Measurements from ENCODE around the gene HSH2D.
"Not testable (repeated sequence)": the region's sequence is repeated elsewhere in the genome, so short reads cannot be mapped to it uniquely, and the experiment has no call there.

The HSH2D gene, protein sequence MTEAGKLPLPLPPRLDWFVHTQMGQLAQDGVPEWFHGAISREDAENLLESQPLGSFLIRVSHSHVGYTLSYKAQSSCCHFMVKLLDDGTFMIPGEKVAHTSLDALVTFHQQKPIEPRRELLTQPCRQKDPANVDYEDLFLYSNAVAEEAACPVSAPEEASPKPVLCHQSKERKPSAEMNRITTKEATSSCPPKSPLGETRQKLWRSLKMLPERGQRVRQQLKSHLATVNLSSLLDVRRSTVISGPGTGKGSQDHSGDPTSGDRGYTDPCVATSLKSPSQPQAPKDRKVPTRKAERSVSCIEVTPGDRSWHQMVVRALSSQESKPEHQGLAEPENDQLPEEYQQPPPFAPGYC

DNA sequence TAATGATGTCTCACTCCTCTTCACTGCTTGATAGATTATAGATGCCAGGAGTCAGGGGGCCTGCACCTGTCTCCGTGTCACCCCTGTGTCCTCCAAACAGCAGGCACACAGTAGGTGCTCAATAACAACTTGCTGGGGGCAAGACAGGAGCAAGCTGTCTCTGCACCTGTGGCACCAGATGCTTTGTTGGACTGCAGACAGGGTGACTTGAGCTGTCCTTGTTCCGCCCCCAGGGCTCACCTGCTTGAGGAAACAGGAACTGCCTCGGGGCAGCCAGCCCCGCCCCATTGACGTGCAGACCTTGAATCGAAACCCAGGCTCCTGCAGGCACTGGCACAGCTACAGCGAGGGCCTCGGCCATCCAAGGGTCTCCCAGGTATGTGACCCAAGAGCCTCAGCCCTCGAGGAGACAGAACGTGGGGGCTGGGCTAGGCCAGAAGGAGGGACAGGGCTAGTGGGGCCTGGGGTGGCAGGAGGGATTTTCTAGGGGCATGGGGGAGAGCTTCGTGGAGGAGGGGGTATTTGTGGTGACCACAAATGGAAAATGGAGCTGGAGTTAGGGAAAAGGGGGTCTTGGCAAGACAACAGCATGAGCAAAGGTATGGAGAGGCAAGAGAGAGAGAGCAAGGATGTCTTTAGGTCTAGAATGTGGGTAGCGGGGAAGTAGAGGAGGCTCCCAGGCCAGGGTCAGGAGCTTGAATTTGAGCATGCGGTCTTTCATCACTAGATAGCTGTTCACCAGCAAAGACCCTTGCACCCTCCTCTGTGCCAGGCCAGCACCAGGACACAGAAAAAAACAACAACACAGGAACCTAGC, at the start of gene HSH2D:
HSH2D (plus strand) TSS at position 287 of the 817 bp plus-strand sequence. CDS start 5,066 bp downstream, outside the sequence.
- DNase-seq (ENCODE audit: low read depth) = no peak

DNA sequence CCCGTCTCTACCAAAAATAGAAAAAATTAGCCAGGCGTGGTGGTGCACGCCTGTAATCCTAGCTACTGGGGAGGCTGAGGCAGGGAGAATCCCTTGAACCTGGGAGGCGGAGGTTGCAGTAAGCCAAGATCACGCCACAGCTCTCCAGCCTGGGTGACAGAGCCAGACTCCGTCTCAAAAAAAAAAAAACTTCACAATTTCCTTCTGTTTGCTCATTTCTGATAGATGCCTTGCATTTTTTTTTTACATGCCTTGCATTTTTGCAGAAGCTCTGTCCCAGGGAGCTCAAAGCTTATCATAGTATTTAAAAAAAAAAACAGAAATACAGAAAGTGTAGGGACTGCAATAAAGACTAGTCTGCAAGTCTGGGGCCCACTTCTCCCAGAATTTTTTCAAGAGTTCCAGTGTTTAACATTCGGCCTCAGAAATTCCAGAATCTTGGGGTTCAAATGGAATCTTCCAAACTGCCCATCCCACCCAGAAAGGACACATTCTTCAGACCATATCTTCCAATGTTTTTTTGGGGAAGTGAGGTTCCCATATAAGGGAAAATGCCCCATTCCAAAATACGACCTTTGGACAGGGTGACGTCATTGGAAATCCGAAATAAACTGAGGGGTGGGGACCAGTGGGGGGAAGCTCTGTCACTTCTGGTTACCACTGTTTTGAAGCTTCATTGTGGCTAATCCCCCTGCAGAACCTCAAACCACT, 49.0 kb upstream of the HSH2D start:
- no peak for DNase-seq (ENCODE audit: low read depth)

DNA sequence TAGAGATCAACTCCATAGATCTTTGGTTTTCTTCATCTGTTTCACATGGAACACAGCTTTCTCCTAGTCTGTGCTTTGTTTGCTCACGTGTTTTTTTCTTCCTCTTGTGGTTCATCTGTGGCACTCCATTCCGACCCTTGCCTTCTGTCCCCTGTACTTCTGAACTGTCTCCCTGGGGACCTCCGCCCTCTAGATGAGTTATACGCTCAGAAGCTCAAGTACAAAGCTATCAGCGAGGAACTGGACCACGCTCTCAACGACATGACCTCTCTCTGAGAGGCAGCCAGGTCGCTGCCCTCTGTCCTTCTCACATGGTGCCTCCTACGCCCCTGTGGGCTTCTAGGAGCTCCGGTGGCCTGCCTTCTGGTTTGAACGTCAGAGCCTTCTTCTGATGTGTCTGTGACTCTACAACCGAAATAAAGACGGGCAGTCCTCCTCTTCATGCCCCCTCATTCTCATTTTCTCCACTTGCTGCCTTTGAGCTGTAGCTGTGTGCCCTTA, 48.4 kb upstream of the HSH2D start:
- DNase-seq (ENCODE audit: low read depth) = no peak

DNA sequence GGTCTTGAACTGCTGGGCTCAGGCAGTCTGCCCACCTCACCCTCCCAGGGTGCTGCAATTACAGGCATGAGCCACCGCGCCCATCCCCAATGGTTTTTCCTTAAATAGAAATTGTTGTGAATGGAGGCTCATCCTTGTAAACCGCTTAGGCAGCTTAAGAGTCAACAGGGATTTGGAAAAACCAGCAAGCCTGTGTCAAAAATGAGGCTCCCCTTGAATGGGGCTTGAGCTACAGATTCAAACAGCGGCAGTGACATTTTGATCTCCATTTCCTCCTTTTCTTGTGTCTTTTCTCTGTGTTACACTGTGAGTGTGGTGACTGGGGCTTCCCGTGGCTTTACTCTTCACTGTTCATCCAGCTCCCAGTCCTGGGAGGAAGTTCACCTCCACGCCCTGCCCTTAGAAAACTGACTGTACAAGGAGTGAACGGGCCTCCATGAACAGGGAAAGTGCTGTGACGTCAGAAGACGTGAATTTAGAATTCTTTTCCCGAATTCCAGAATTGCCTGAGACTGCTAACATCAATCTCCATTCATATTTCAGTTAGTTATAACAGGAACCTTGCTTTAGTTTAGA, 47.1 kb upstream of the HSH2D start:
- DNase-seq (ENCODE audit: low read depth) = no peak

DNA sequence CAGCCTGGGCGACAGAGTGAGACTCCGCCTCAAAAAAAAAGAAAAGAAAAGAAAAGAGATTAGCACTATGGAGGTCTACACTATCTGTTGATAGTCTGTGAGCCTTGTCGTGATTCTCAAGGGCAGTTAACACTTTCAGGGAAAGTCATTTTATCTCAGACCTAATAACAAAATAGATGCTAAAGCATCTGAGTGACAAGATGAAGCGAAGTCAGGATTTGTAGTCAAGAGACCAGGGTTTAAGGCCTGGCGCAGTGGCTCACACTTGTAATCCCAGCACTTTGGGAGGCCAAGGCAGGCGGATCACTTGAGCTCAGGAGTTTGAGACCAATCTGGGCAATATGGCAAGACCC, 45.1 kb upstream of the HSH2D start:
- no peak for DNase-seq (ENCODE audit: low read depth)

DNA sequence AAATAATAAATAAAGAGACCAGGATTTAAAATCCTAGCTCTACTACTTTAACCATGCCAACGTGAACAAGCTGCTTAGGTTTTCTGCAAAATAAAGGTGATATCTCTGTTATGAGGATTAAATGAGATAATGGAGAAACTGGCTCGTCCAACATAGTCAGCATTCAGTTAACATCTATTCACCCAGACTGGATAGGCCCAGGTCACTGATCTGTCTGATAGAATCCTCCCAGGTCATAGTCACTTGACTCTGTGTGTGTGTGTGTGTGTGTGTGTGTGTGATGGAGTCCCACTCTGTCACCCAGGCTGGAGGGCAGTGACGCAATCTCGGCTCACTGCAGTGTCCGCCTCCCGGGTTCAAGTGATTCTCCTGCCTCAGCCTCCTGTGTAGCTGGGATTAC, 44.7 kb upstream of the HSH2D start:
- no peak for DNase-seq (ENCODE audit: low read depth)

DNA sequence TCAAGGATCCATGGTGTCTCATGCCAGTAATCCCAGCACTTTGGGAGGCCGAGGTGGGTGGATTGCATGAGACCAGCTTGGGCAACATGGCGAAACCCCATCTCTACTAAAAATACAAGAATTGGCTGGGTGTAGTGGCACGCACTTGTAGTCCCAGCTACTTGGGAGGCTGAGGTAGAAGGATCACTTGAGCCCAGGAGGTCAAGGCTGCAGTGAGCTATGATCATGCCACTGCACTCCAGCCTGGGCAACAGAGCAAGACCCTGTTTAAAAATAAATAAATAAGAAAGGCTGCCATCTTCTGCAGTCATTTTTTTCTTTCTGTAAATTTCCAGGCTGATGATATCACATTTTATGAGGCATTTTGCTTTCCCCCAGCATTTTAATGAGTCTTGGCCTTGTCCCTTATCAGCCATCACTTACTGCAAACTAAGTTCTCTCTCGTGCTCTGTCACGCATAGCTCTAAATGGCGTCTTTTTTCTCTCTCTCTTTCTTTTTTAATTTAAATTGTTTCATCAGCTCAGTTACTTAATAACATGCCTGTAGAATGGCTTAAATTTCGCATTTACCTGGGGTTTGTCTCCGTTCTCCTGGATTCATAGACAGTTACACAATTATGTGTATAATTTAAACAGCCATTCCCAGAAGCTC, 44.0 kb upstream of the HSH2D start:
- not testable (repeated sequence) for DNase-seq (ENCODE audit: low read depth)

DNA sequence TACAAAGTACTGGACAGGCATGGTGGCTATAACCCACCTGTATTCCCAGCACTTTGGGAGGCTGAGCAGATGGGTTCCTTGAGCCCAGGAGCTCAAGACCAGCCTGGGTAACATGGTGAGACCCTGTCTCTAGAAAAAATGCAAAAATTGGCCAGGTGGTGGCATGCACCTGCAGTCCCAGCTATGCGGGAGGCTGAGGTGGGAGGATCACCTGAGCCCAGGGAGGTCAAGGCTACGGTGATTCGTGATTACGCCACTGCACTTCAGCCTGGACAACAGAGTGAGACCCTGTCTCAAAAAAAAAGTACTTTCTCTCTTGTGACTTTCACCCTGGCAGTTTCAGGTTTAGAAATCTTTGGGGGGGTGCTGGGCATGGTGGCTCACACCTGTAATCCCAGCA, 43.0 kb upstream of the HSH2D start:
- no peak for DNase-seq (ENCODE audit: low read depth)

DNA sequence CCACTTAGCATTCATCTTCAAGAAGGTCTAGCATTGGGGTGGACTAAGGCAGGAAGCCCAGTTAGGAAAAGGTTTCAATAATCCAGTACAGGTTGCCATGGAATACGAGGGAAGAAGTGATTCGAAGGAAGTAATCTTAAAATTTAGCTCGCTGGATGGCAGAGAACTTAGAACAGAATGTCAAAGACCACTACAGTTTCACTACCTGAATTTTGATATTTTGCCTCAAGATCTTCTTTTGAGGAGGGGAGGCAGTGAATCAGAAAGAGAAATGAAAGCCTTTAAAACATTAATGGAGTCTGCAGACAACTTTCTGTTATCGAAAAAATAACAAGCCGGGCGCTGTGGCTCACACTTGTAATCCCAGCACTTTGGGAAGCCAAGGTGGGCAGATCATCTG, 38.8 kb upstream of the HSH2D start:
- DNase-seq (ENCODE audit: low read depth) = no peak

DNA sequence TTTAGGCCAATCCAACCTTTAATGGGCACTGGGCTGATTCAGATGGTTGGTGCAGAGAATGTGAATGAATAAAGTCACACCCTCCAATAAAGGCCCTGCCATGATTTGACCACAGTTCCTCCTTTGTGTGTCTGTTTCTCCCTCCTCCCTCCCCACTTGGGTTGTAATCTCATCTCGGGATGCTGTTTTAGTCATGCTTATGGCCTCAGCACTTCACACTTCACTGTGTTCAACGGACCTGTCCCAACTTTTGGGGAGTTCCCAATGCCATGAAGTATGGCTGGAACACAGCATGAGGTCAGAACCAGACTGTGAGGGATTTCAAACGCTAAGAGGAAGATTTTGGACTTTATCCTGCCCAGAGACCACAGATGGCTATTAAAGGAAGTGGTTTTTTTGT, 37.4 kb upstream of the HSH2D start:
- DNase-seq (ENCODE audit: low read depth) = peak; percentile 20

DNA sequence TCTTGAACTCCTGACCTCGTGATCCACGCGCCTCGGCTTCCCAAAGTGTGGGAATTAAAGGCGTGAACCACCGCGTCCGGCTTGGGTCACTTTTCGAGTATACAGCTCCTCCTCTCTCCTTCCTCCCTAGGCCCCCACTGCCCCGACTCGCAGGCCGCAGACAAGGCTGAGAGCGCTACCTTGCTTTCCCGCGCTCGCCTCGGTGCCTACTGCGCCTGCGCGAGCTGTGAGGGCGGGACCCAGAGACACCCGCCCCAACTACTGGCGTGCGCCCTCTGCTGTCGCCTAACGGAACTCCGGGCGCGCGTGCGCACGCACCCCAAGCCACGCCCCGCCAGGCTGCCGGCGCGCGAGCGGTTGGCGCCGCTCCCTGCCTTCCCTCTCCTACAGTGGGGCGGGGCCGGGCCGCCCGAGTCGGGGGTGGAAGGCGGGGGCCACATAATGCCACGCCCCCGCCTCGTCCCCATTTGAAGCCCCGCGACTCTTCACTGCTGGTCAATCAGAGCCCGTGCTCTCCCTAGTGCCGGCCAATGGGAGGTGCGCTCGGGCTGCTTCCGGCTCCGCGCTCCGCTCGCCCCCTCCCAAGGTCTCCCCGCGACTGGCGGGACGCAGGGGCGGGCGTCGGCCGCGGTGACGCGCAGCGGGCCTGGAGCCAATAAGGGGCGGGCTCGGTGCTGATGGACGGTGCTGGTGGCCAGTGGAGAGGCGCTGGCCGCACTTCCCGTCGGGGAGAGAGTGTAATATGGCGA, 32.2 kb upstream of the HSH2D start, which contains the start of gene RAB8A:
RAB8A (plus strand) TSS at position 730 of the 749 bp plus-strand sequence; CDS start at position 743, 13 bp downstream.
- peak; percentile 91 for DNase-seq (ENCODE audit: low read depth)

DNA sequence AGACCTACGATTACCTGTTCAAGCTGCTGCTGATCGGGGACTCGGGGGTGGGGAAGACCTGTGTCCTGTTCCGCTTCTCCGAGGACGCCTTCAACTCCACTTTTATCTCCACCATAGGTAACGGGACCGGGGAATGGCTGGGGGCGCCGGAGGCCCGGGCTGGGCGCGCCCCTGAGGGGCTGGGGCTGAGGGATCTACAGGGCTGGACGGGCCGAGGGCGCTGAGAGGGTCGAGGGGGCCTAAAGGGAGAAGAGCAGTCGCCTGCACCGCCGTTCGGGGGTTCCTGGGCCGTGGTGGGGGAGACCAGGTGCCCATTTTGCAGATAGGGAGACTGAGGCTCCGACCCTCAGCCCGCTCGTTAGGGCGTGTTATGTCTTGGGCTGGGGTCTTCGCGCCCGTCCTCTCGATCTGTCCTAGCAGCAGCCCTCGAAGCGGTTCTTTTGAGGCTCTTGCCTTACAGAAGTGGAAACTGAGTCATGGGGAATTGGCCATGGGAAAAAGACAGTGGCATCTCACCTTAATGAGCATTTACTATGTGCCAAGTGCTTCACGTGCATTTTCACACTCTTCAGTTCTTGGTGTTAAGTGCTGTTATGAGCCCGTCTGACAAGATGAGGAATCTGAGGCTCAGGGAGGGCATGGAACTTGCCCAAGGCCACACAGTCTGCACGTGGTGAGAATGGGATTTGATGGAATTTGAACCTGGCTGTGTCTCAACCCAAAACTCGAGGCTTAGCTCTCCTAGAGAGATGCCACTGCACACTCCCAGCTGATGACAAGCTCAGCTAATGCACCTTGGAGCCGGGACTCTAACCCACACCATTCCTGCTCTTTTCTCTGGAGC, 31.4 kb upstream of the HSH2D start:
- no peak for DNase-seq (ENCODE audit: low read depth)

DNA sequence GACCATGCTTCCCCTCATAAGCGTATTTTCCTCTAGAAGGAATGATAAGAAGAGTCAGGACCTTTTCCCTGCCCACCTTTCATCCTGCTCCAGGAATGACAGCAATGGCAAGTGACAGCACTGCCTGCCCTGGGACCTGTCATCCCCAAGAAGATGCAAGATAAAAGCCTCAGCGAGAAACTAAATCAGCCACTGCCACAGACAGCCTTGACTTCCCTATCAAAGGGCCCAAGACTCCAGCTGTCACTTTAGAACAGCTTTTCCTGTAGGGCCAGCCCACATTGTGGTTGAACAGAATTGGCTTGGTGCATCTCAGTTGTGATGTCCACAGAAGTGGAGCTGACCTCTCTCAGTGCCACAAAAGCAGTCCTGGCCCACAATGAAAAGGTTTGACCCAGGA, 30.7 kb upstream of the HSH2D start:
- DNase-seq (ENCODE audit: low read depth) = no peak

DNA sequence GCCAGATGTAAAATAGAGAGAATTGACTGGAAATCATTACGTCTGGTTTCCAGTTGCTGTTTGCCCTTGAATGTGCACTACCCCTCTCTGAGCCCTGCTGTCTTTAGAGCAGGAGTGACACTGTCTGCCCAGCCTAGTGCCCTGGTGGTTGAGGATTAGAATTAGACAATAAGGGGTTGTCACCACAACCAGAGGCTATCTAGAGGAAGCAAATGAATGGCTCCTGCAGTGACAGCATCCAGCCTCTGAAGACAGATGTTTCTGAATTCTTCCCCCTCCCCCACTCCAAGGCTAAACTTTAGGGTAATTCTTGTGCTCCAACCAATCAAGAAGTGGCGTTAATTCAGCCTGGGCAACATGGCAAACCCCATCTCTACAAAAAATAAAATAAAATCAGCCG, 29.8 kb upstream of the HSH2D start:
- no peak for DNase-seq (ENCODE audit: low read depth)

DNA sequence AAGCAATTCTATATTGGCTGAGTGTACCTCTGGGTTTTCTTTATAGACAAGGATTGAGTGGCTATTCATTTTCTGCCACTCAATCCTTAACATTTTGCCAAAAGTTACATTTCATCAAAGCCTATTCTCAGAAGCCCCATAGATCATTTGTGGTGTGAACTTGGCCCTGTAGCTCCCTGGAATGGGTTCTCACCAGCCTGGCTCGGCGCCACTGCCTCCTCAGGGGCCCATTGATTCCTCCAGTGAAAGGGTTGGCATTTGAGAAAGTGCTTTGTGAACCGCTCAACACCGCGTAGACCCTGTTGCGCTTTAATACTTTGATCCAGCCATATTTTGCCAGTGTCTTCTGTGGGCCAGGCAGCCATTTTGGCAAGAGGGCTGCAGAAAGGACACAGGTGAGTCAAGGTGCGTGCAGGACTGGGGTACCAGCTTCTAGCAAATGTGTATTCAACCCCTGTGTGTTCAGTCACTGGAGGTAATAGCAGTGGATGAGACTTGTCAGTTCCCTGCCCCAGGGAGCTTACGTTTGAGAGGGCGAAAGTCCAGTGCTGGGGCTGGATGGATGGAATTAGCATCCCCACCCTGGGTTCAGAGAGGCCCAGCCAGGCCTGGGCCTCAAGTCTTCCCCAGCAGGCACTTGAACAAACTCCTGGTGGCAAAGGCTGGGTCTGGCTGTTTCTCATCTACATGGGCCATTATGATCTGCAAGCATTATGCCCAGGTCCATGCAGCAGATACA, 28.0 kb upstream of the HSH2D start:
- no peak for DNase-seq (ENCODE audit: low read depth)

DNA sequence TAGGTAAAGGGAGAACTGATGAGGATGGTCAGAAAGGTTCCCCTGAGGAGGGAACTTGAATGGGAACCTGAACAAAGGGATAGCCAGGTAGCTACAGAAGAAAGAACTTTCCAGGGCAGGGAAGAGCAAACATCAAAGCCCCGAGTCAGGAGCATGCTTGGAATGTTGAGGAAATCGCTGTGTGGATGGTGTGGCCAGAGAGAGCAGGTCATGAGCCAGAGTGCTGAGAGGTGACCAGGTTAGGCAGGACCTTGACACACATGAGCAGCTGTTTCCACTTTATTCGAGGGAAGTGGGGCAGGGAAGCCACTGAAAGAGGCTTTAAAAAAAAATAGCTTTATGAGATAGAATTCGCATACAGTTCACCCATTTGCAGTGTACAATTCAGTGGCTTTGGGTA, 27.4 kb upstream of the HSH2D start:
- DNase-seq (ENCODE audit: low read depth) = no peak

DNA sequence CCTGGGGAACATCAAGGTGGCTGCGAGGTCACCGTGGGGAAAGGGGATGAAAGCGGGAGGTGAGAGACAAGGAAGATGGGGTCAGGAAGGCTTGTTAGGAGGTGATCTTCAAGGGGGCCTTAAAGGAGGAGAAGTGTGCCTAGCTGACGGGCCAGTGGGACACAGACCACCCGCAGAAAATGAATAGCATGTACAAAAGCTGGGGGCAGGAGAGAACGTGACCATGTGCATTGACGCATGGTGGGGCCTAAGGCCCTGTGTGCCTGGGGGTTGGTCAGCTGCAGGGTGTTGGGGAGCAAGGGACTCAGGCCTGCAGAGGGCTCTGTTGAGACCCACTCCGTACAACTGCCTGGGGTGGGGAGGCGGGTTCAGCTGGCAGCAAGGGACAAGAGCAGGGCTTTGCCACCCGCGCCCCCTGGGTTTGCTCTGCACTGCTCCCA, 25.9 kb upstream of the HSH2D start:
- no peak for DNase-seq (ENCODE audit: low read depth)

DNA sequence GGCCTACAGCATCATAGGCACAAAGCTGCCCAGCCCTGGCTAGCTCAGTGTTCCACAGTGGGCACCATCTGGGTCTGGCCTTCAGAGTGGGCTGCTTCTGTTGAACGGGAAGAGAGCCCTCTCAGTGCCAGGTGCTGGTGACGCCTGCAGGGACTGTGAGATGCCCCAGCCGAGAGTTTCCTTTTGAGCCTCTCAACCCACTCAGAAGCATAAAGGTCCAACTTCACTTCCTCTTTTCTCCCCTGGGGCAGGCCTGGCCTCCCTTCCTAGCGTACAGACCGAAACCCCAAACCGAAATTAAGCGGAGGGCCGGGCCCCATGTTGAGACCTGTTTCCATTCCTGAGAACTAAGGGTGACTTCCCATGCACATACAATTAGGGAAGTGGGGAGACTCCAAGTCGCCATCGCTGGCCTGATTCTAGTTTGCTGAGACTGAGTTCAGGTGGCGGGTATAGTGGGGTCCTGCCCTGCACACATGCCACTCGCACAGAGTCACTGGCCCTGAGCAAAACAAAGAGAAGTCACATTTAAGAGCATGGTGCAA, 24.9 kb upstream of the HSH2D start:
- no peak for DNase-seq (ENCODE audit: low read depth)
